ENCODE results near the gene HLA-DOB.

DNA sequence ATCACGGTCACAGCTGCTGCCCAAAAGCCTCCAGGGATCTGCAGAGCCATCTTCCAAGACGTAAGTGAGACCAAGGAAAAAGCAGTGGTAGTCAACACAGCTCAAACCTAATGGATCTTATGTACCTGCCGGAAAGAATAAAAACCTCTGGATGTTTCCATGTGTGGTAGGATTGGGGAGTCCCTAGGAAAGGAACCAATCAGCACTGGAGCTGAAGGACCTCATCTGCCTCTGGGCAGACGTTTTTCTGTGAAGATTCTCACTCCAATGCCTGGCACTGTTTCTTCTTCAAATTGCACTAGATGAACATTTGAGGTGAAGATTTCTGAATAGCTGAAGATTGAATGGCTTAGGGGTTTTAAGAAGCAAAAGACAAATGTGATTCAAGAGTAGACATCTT, 53.4 kb downstream of the HLA-DOB start, which contains the start of gene HLA-DQB2:
- TF ChIP-seq EZH2phosphoT487 (IDR thresholded peaks at IDR 0.05; ENCODE audit: insufficient read depth, low read depth) = no peak
- TF ChIP-seq EZH2 (IDR thresholded peaks at IDR 0.05; ENCODE audit: insufficient read depth, poor library complexity, severe bottlenecking) = no peak
